Peyer's patch (tissue), 4 donors: ENCODE measurements around the gene PRMT2. TPM values are rescaled to one million over a fixed set of nuclear protein-coding genes. Genes with fewer than 3 reads are reported as not detected.

ENCODE experiments used
- DNase-seq, 3 donors: peaks; one replicate each; pipeline ENCODE4 v3.0.0-alpha.2; 2017 to 2019
- H3K27ac ChIP-seq, 4 donors: fragments of 200-600 bp; sonication (generic); one replicate each; pipeline ENCODE4 v1.5.1; 2016 to 2019
- H3K27me3 ChIP-seq, 2 donors: fragments of 200-600 bp; sonication (generic); one replicate each; pipeline ENCODE4 v1.5.1; 2019
- H3K36me3 ChIP-seq, 3 donors: fragments of 200-600 bp; sonication (generic); one replicate each; pipeline ENCODE4 v1.5.1; 2016 to 2019
- H3K4me1 ChIP-seq, 4 donors: fragments of 200-600 bp; sonication (generic); one replicate each; pipeline ENCODE4 v1.5.1; 2016 to 2019
- H3K4me3 ChIP-seq, 4 donors: fragments of 200-600 bp; sonication (generic); 1 replicate in 3 of 4; 2 replicates in 1 of 4; pipeline ENCODE4 v1.5.1; 2016 to 2019; ENCODE audit warnings: mild to moderate bottlenecking in 1 of 4
- H3K9me3 ChIP-seq, 4 donors: fragments of 200-600 bp; sonication (generic); one replicate each; pipeline ENCODE4 v1.5.1; 2016 to 2019; ENCODE audit warnings: mild to moderate bottlenecking in 1 of 4
- CTCF ChIP-seq, 6 experiments: fragments of 450-650 bp in 4 of 6; fragments of 200-600 bp in 2 of 6; sonication (generic) in 1 of 6; IDR thresholded peaks; one replicate each; pipeline ENCODE4 v1.5.1; 2017 to 2019; ENCODE audit warnings: antibody characterized with exemption in 6 of 6, mild to moderate bottlenecking in 3 of 6, moderate library complexity in 1 of 6
- POLR2A ChIP-seq, 2 donors: fragments of 450-650 bp; IDR thresholded peaks; one replicate each; pipeline ENCODE4 v1.5.1; 2017; ENCODE audit warnings: antibody characterized with exemption in 2 of 2, mild to moderate bottlenecking in 2 of 2, moderate library complexity in 2 of 2
- total RNA-seq, 4 donors: library from RNA; depleted of rRNA; stranded (reverse); fragments of >200 nt; gene quantifications; one replicate each; pipeline ENCODE4 v1.1.0, GENCODE V29; 2016

Gene PRMT2
- total RNA-seq, 4 donors from 2014 or later = 59.9 to 210 (median 95.0) TPM

DNA sequence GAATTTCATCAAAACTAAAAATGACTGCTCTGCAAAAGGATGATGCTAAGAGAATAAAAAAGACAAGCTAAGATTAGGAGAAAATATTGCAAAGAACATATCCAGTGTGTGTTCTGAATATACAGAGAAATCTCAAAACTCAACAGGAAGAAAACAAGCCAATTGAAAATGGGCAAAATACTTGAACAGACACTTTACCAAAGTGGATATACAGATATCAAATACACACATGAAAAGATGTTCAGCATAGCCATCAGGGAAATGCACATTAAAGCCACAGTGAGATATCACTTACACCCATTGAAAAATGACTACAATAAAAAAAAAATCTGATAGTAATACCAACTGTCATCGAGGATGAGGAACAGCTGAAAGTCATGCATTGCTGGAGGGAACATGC is 21.3 kb downstream of the PRMT2 start:
- Histone ChIP-seq H3K36me3 (peaks cover 0 to 63% (median 0%) of the 10 kb centered on the region in 3 donors), H3K9me3 (peaks cover 0 to 9% (median 3%) of the 10 kb centered on the region in 4 donors), H3K4me1 (no peaks in the 10 kb centered on the region), H3K27me3 (no peaks in the 10 kb centered on the region), H3K27ac (no peak overlapping the region), H3K4me3 (no peak overlapping the region)
- DNase-seq = no peak
- TF ChIP-seq POLR2A (IDR thresholded peaks at IDR 0.05) (no peak), CTCF (IDR thresholded peaks at IDR 0.05) (no peak)

GRCh38 chr21:46660505-46660904 is 25.0 kb downstream of the PRMT2 start:
- no peak for DNase-seq
- TF ChIP-seq POLR2A (IDR thresholded peaks at IDR 0.05) (no peak), CTCF (IDR thresholded peaks at IDR 0.05) (no peak)
- Histone ChIP-seq H3K27ac (no peak overlapping the region), H3K9me3 (no peaks in the 10 kb centered on the region), H3K4me3 (no peak overlapping the region), H3K4me1 (no peaks in the 10 kb centered on the region), H3K27me3 (no peaks in the 10 kb centered on the region), H3K36me3 (peaks cover 0 to 46% (median 0%) of the 10 kb centered on the region in 3 donors)

DNA sequence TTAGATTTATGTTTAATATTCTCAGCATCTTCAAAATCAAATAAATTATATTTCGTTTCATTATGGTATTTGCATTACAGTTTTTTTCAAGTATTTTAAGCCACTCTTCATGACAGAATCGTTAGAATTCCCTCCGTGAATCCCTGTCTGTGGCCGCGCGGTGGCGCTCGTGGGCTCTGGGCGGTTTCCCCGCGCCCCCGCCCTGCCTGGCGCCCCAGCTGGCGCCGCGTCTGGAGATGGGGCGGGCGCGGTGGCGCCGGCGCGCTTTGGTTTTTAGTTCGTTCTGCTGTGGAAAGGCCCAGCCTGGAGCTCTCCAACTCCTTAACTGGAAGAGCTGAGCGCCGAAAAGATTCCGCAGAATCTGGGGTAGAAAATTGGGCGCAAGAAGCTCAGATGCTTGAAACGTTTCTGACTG is 25.7 kb downstream of the PRMT2 start:
- peak overlapping the region in 1 of 4 donors; percentile 31 for H3K4me3 ChIP-seq

DNA sequence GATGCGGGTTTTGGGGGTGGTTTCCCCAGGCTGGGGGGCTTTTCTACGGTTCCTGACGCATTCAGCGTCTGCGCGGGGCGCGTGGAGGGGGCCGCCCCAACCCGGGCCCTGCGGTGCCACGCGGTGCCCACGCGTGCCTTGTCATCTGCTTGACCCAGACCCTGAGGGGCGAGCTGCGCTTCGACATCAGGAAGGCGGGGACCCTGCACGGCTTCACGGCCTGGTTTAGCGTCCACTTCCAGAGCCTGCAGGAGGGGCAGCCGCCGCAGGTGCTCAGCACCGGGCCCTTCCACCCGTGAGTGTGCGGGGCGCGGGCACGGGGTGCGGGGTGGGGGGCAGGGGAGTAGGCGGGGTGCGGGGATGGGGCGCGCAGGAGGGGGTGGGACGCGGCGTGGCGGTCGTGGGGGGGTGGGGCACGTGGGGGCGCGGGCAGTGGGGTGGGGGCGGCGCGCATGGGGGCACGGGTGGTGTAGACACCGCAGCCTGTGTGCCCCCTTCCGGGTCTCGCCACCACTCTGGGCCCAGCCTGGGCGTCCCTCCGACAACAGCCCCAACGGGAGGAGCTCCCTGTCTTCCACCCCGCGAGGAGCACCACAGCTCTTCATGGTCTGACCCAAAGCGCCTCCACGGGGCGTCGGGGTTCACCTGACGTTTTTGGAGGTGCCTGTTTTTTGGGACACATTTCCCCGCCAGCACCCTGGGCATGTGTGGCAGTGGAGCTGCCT is 26.3 kb downstream of the PRMT2 start:
- Histone ChIP-seq H3K27me3 (no peaks in the 10 kb centered on the region), H3K27ac (peak overlapping the region in 1 of 4 donors; percentile 52), H3K4me3 (peak overlapping the region in 1 of 4 donors; percentile 31), H3K36me3 (peaks cover 0 to 44% (median 0%) of the 10 kb centered on the region in 3 donors), H3K4me1 (peaks cover 0 to under 1% (median 0%) of the 10 kb centered on the region in 4 donors), H3K9me3 (no peaks in the 10 kb centered on the region)
- no peak for TF ChIP-seq POLR2A (IDR thresholded peaks at IDR 0.05)
- no peak for DNase-seq

More for the DNA sequence above, 25.7 kb downstream of the PRMT2 start:
- no peaks in the 10 kb centered on the region for H3K4me1 ChIP-seq
- H3K9me3 ChIP-seq = no peaks in the 10 kb centered on the region
- H3K27ac ChIP-seq = peak overlapping the region in 1 of 4 donors; percentile 52
- H3K27me3 ChIP-seq = no peaks in the 10 kb centered on the region
- no peak for TF ChIP-seq POLR2A (IDR thresholded peaks at IDR 0.05)
- TF ChIP-seq CTCF (IDR thresholded peaks at IDR 0.05) = peak in 5 of 6 experiments; percentile 26 to 56 (median 45)
- peaks cover 0 to 47% (median 0%) of the 10 kb centered on the region in 3 donors for H3K36me3 ChIP-seq
- DNase-seq = no peak

GRCh38 chr21:46662367-46662654 is 26.8 kb downstream of the PRMT2 start:
- no peak overlapping the region for H3K4me3 ChIP-seq
- H3K27ac ChIP-seq = no peak overlapping the region
- no peaks in the 10 kb centered on the region for H3K9me3 ChIP-seq
- no peak for DNase-seq
- peaks cover 0 to 39% (median 0%) of the 10 kb centered on the region in 3 donors for H3K36me3 ChIP-seq
- peaks cover 0 to 5% (median 2%) of the 10 kb centered on the region in 4 donors for H3K4me1 ChIP-seq
- TF ChIP-seq POLR2A (IDR thresholded peaks at IDR 0.05) (no peak), CTCF (IDR thresholded peaks at IDR 0.05) (no peak)
- no peaks in the 10 kb centered on the region for H3K27me3 ChIP-seq

DNA sequence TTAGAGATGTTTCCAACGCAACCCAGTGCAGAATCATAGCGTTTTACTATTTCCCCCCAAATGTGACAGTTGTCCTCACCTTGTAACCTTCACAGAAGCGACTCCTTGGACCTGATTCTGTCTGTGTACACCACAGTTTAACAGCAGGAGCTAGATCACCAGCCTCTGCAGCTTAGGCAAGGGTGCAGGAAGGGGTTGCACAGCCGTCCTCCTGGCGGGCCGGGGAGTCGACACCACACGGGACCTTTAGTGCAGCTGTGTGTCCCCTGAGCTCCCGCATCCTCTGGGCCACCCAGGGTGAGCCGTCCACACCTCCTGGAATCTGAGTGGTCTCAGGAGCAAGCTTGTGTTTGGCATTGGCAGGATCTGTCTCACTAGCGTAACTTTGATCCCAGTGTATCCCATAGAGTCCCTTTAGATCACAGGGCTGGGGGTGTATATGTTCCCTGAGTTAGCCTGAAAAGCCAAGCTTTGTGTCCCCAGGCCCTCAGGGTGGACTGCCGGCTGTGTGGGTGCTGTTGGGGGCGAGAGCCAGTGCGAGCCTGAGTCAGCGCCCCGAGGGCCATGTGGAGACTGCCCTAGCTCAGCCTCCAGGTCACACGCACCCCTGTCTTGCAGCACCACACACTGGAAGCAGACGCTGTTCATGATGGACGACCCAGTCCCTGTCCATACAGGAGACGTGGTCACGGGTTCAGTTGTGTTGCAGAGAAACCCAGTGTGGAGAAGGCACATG is 27.5 kb downstream of the PRMT2 start:
- no peak for DNase-seq
- no peaks in the 10 kb centered on the region for H3K9me3 ChIP-seq
- H3K4me3 ChIP-seq = no peak overlapping the region
- H3K4me1 ChIP-seq = peaks cover 0 to 11% (median 2%) of the 10 kb centered on the region in 4 donors
- TF ChIP-seq CTCF (IDR thresholded peaks at IDR 0.05) = no peak
- no peak for TF ChIP-seq POLR2A (IDR thresholded peaks at IDR 0.05)
- H3K27ac ChIP-seq = no peak overlapping the region
- H3K27me3 ChIP-seq = peaks cover 0 to 2% of the 10 kb centered on the region in 2 donors
- H3K36me3 ChIP-seq = peaks cover 0 to 33% (median 0%) of the 10 kb centered on the region in 3 donors
